Gastrocnemius medialis (tissue), 4 donors: ENCODE results near the gene CCDC54.

Experiments
- POLR2A ChIP-seq, 2 donors: fragments of 450-650 bp; IDR thresholded peaks; one replicate each; pipeline ENCODE4 v1.6.1; 2017; ENCODE audit warnings: antibody characterized with exemption in 2 of 2, mild to moderate bottlenecking in 2 of 2, moderate library complexity in 2 of 2
- TF ChIP-seq, protein P1 (sequence below), 5 experiments: fragments of 450-650 bp in 3 of 5; fragments of 200-600 bp in 2 of 5; sonication (generic) in 2 of 5; IDR thresholded peaks in 4 of 5; conservative IDR thresholded peaks in 1 of 5; 1 replicate in 4 of 5; 2 replicates in 1 of 5; pipeline ENCODE4 v1.5.1; 2016 to 2019; ENCODE audit warnings: antibody characterized with exemption in 5 of 5, mild to moderate bottlenecking in 3 of 5, moderate library complexity in 3 of 5

DNA sequence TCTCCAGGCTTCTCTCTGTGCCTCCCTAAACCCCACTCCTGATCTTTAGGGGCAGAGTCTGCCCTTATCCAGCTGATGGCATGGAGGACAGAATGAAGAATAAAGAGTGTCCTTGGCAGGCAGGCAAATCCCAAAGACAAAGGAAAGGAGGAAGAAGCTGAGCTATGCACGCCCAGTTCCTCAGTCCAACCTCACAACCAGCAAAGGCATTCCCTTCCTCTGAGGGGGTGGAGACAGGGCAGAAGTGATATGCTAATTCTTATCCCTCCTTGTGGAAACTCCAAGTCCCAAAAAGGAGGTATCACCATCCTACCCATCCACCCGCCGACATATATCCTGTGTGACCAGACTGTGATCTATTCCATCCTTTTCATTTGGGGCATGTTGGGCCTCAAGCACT lies 10.5 kb upstream of the CCDC54 start:
- TF ChIP-seq, protein P1, sequence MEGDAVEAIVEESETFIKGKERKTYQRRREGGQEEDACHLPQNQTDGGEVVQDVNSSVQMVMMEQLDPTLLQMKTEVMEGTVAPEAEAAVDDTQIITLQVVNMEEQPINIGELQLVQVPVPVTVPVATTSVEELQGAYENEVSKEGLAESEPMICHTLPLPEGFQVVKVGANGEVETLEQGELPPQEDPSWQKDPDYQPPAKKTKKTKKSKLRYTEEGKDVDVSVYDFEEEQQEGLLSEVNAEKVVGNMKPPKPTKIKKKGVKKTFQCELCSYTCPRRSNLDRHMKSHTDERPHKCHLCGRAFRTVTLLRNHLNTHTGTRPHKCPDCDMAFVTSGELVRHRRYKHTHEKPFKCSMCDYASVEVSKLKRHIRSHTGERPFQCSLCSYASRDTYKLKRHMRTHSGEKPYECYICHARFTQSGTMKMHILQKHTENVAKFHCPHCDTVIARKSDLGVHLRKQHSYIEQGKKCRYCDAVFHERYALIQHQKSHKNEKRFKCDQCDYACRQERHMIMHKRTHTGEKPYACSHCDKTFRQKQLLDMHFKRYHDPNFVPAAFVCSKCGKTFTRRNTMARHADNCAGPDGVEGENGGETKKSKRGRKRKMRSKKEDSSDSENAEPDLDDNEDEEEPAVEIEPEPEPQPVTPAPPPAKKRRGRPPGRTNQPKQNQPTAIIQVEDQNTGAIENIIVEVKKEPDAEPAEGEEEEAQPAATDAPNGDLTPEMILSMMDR (IDR thresholded peaks at IDR 0.05 in 4 of 5, conservative IDR thresholded peaks at IDR 0.05 in 1 of 5), result no peak
- no peak for TF ChIP-seq POLR2A (IDR thresholded peaks at IDR 0.05)
